ENCODE results near the gene SNCB.
A peak's percentile ranks its signal among the peaks of the same experiment; 100 is the strongest.
"Not testable (repeated sequence)": the region's sequence is repeated elsewhere in the genome, so short reads cannot be mapped to it uniquely, and the experiment has no call there.

The SNCB gene

DNA sequence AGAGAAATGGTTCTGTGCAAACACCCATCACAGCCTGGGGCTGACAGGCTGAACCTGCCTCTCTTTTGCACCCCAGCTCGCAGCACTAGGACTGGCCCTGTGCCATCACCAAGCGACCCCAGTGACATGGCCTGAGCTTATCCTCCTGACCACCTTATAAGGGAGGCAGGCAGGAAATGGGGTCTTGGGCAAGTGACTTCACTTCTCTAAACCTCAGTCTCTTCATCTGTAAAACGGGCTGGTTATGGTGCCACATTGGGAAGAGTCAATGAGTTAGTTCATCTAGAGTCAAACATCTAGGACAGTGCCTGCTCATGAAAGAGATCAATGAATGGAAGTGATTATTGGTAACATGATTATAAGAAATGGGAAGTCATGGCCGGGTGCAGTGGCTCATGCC, 6.2 kb downstream of the SNCB start:
- no peak for DNase-seq (ENCODE audit: low spot score)

DNA sequence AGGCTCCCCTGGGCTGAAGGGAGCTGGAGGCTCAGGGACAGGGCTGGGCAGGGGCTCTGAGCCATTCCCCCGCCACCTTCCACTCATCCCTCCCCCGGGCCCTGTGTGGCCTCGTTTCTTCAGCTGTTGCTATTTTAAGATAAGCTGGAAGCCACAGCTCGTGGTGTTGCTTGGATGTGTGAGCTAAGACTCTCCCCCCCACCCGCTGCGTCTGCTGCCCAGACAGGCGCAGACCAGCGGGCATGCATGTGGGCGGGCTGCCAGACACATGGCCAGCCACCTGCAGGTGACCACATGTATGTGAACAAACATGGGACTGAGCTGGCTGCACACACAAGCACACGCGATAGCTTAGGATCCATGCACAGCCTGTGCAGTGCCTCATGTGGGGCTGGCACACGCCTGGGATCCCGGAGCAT, 8.7 kb downstream of the SNCB start:
- DNase-seq (ENCODE audit: low spot score): no peak

- no peak for DNase-seq (ENCODE audit: low spot score)
Observed at GRCh38 chr5:176620333-176620981, 9.9 kb downstream of the SNCB start.

DNA sequence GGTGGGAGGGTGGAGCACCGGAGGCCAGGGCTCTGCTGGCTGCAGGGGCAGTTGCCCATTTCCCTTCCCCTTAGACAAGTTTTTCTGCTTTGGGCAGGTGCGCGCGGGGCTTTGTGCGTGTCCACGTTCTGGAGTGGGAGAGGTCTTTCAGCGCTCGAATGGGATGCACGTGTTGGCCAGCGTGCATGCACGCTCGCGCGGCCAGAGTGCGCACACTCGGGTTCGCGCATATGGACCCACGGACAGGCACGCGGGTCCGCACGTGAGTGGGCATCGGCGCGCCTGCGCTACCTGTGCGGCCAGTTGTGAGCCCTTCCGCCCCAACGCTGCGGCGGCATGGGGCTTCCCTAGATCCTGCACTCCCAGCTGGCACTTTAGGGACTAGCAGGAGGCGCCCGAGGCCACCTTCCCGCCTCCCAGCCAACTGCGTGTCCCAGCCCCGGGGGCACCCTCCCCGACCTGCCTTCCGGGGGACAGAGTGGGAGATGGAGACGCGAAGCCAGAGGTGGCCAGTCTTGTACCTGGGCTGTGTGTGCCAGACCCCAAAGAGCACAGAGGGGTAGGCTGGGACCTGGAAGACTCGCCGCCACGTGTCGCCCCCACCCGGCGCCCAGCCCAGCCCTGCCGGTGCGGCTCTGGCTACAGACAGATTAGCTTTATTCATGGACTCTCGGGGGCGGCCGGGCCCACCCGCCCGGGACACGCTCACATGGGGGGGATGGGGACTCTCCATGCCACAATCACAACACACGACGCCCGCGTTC, 10.6 kb downstream of the SNCB start:
- DNase-seq (ENCODE audit: low spot score): no peak

- no peak for DNase-seq (ENCODE audit: low spot score)
Observed at GRCh38 chr5:176619203-176619568, 11.1 kb downstream of the SNCB start.

- DNase-seq (ENCODE audit: low spot score): no peak
Observed at GRCh38 chr5:176618783-176619182, 11.6 kb downstream of the SNCB start.

- no peak for DNase-seq (ENCODE audit: low spot score)
Observed at GRCh38 chr5:176616511-176616910, 13.8 kb downstream of the SNCB start.

- DNase-seq (ENCODE audit: low spot score): no peak
Observed at GRCh38 chr5:176614805-176615478, 15.4 kb downstream of the SNCB start.

DNA sequence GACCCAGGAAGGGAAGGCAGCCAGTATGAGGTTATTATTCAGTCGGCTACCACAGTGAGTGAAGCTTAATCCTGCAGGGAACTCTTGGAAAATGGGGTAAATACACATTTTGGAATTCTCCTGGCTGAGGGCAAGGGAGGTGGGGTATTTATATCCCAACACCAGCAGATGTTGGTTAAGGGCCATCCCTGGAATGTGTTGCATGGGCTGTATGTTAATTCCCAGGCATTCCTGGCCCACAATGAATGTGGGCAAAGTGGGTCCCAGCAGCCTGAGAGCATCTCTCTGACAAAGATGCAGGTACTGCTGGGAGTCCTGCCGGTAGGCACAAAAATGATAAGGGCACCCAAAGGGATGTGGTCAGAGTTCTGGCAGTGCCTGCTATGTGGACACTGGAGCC, 17.5 kb downstream of the SNCB start:
- no peak for DNase-seq (ENCODE audit: low spot score)

- DNase-seq (ENCODE audit: low spot score): no peak
Observed at GRCh38 chr5:176612008-176612407, 18.3 kb downstream of the SNCB start.

DNA sequence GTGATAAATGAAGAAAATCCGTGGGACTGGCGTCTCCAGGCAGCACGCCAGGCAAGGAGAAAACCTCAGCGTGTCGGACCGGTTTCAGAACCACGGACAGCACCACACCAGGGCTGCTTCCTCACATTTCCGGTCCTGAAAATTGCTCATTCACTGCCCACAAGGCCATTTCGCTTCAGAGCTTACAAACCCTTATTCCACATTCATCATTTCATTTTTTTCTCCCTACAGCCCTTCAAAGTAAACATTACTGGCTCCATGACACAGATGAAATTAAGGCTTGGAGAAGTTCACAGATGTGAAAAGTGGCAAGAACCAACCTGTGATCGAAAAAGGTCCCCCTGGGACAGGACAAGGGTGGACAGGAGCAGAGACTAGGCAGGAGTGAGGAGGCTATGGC, 18.9 kb downstream of the SNCB start:
- peak; percentile 74 for DNase-seq (ENCODE audit: low spot score)

DNA sequence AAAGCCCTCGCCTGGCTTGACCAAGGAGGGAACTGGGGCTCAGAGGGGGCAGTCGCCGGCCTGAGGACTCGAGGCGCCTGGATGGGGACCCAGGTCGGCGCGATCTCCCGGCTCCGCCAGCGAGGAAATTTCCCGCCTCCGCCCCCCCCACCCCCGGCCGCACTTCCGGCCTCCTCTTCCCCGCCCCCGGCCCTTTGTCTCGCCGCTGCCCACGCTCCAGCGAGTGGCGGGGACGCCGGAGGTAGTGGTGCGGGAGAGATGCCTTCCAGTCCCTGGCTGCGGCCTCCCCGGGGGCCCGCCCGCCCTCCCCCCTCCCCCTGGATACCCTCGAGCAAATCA, 19.9 kb downstream of the SNCB start:
- no peak for DNase-seq (ENCODE audit: low spot score)

- peak; percentile 80 for DNase-seq (ENCODE audit: low spot score)
Observed at GRCh38 chr5:176609724-176610434, 20.5 kb downstream of the SNCB start, which contains the start of gene GPRIN1. Gene GPRIN1 (minus strand): TSS chr5:176610156. CDS start chr5:176599834, 10,322 bp downstream.

DNA sequence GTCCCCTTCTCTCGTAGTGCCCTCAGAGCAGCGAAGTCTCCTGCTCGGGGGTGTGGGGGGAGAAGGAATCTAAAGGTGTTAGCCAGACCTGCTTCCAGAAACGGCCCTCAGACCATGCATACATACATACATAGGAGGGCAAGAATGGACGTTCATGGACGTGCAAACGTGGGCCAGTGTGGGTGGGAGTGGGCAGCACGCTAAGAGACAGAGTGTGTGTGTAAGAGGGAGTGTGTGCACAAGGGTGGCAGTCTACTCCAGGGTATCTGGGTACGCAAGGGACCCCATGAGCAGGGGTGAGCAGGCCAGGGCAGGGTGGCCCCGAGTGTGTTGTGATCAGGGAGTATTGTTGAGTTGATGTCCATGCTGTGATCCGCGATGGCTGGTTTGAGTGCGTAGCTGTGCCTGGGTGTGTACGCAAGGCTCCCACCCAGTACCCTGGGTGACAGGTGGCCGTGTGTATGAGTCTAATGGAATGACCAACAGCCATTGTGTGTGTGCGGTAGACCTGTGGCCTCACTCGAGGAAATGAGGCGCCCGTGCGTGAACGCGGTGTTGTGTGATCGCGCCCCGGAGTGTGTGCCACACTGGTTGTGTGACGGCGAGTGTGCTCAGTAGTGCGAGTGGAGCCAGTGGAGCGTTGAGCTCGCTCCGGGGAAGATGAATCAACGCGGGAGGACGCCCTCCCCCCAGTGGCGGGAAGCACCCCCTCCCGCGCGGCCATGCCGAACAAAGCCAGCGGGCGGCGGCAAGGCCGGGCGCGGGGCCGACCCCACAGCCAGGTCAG, 21.2 kb downstream of the SNCB start:
- DNase-seq (ENCODE audit: low spot score): no peak

DNA sequence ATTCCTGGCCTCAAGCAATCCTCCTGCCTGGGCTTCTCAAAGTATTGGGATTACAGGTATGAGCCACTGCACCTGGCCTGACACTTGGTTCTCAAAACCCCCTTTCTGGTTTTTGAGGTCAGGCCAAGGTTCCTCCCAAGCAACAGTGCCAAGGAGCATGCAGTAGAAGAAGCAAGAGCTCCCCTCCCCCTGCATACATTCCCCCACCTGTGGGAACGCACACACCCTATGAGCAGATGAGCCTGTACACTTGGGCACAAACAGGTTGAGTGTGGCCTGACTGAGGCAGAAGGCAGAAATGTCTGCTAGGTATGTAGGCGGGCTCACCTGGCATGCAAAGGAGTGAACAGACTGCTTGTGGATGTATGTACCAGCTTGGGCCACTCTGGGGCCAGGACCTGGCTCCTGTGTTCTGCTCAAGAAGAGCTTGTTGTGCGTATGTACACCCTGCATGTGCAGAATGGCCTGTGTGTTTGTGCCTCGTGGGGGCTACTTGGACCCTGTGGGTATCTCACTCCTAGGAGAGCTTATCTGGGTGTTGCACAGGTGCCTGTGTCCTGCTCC, 22.1 kb downstream of the SNCB start:
- DNase-seq (ENCODE audit: low spot score): no peak

DNA sequence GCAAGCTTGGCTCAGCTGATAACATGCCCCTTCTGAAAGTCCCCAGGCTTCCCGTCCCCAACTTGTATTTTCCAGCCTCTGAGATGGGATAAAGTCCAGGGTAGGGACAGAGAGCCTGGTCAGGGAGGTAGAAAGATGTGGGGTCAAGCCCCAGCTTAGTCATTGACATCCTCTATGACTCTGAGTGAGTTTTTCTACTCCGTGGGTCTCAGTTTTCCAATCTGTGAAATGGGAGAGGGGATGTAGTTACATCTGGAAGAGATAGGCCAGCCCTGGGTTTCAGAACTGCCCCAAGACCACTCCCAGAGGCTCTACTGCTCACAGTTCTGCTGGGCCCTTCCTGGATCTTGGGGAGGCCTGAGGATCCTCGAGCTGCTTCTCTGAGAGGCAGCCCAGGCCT, 23.5 kb downstream of the SNCB start:
- DNase-seq (ENCODE audit: low spot score): no peak

GRCh38 chr5:176606032-176606431, 24.3 kb downstream of the SNCB start:
- DNase-seq (ENCODE audit: low spot score): no peak

DNA sequence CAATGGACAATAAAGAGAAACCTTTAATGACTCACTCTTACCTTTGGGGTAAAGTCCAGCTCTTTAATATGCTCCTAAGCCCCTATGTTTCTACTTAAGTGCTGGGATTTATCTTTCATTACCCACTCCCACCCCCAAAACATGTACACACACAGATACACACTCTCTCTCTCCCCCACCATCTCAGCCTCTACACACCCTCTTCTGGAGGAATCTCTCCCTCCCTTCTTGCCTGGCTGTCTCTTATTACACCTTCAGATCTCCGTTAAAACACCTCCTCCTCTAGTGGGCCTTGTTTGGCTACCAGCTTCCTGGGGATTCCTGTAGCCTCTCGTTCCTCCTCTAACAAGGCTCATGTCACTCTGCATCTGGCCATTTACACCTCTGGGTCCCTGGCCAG, 27.2 kb downstream of the SNCB start:
- DNase-seq (ENCODE audit: low spot score): no peak

- no peak for DNase-seq (ENCODE audit: low spot score)
Observed at GRCh38 chr5:176601901-176602482, 28.3 kb downstream of the SNCB start.

- DNase-seq (ENCODE audit: low spot score): not testable (repeated sequence)
Observed at GRCh38 chr5:176599749-176600430, 30.4 kb downstream of the SNCB start.
